GM19455 (cell line): ENCODE results near the gene WFIKKN2.
A peak's percentile ranks its signal among the peaks of the same experiment; 100 is the strongest.
"Not testable (repeated sequence)": the region's sequence is repeated elsewhere in the genome, so short reads cannot be mapped to it uniquely, and the experiment has no call there.

Experiments
- ATAC-seq: cut with Tn5 transposase; IDR thresholded peaks from one replicate; pipeline ENCODE4 v1.9.1; 2021; ENCODE audit not compliant: unreplicated experiment

WFIKKN2 gene

GRCh38 chr17:50850640-50851039, 15.3 kb downstream of the WFIKKN2 start:
- no peak for ATAC-seq

- ATAC-seq = no peak
Observed at GRCh38 chr17:50853015-50853615, 17.7 kb downstream of the WFIKKN2 start.

GRCh38 chr17:50853781-50854180, 18.4 kb downstream of the WFIKKN2 start:
- ATAC-seq = no peak

GRCh38 chr17:50855708-50856330, 20.4 kb downstream of the WFIKKN2 start:
- ATAC-seq = no peak

- no peak for ATAC-seq
Observed at GRCh38 chr17:50856431-50856830, 21.0 kb downstream of the WFIKKN2 start.

GRCh38 chr17:50858486-50859225, 23.3 kb downstream of the WFIKKN2 start:
- no peak for ATAC-seq

GRCh38 chr17:50859727-50860126, 24.3 kb downstream of the WFIKKN2 start:
- not testable (repeated sequence) for ATAC-seq

GRCh38 chr17:50861334-50861676, 25.9 kb downstream of the WFIKKN2 start:
- ATAC-seq = no peak

- no peak for ATAC-seq
Observed at GRCh38 chr17:50861822-50862528, 26.6 kb downstream of the WFIKKN2 start.

- ATAC-seq = no peak
Observed at GRCh38 chr17:50863221-50863843, 27.9 kb downstream of the WFIKKN2 start.

GRCh38 chr17:50863931-50864330, 28.5 kb downstream of the WFIKKN2 start:
- no peak for ATAC-seq

- no peak for ATAC-seq
Observed at GRCh38 chr17:50864747-50865059, 29.3 kb downstream of the WFIKKN2 start.

GRCh38 chr17:50865060-50865867, 29.9 kb downstream of the WFIKKN2 start:
- peak; percentile 35 for ATAC-seq

- ATAC-seq = peak; percentile 19
Observed at GRCh38 chr17:50865868-50866260, 30.5 kb downstream of the WFIKKN2 start.

- peak; percentile 64 for ATAC-seq
Observed at GRCh38 chr17:50866261-50866949, 31.0 kb downstream of the WFIKKN2 start, which contains the start of gene TOB1. Gene TOB1 (minus strand): TSS chr17:50866354. CDS start chr17:50864017, 2,337 bp downstream.

- no peak for ATAC-seq
Observed at GRCh38 chr17:50866950-50867362, 31.6 kb downstream of the WFIKKN2 start.

- peak; percentile 34 for ATAC-seq
Observed at GRCh38 chr17:50867363-50868139, 32.2 kb downstream of the WFIKKN2 start.

GRCh38 chr17:50868140-50868438, 32.7 kb downstream of the WFIKKN2 start:
- no peak for ATAC-seq

- ATAC-seq = no peak
Observed at GRCh38 chr17:50868602-50869001, 33.2 kb downstream of the WFIKKN2 start.
